ENCODE data around the gene PROSER2.

DNA sequence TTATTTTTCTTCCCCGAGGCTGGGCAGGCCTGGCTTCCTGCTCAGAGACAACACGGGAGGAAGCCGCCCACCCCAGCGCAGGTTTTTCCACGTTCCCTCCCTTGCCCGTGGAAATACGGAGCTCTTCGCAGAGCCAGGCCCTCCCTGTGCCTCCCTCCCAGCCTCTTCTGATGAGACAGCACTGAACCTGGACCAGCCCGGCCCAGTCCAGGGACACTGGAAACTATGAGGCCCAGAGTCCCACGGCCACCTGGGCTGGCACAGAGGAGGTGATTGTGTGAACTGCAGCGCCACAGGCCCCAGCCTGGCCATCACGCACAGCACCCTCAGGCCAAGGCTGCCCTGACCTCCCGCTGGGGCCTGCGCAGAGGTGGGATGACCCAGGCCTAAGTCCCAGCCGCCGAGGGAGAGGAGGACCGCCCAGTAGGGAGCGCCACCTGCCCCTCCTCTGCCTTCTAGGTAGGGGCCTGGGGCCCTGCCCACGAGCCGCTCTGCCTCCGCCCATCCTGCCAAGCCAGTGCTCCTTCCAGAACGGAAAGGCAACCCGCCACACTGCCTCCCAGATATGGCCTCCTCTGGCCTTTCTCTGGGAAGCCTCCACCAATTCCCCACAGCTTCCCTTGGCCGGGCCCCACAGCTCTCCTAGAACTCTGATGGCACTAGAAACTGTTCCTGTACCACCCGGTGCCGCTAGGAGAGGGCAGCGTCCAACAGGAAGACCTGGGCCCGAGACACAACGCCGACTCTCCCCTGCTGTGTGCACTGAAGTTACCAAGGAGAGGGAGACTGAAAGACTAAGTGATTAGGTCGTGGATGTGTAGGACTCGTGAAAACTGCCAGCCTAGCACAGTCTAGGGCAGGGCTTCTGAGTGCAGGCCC, 57.2 kb downstream of the PROSER2 start:
- TF ChIP-seq CTCF (IDR thresholded peaks at IDR 0.05) (no peak), POLR2A (IDR thresholded peaks at IDR 0.05) (no peak)

Data from Peyer's patch (tissue), 4 donors.